ENCODE results near the gene ANO7. TPM values are rescaled to one million over a fixed set of nuclear protein-coding genes. Genes with fewer than 3 reads are reported as not detected.

The ANO7 gene
- total RNA-seq, 1 experiment from 2014 or later: 5.2 TPM

- Histone ChIP-seq H3K23ac (ENCODE audit: insufficient read length, low read depth, low read length) (no peak overlapping the region), H4K20me1 (ENCODE audit: control insufficient read depth, insufficient read depth, insufficient read length) (no peaks in the 10 kb centered on the region)
- WGBS (ENCODE audit: extremely low coverage, insufficient read length, low lambda C conversion rate): no CpG with 5 or more reads among the region's 9 CpGs
These were observed 14.2 kb downstream of the ANO7 start for GRCh38 chr2:241202681-241203080.

More at GRCh38 chr2:241202681-241203080, 14.2 kb downstream of the ANO7 start:
- H3K4me1 ChIP-seq (ENCODE audit: insufficient read depth, low read length): no peaks in the 10 kb centered on the region
- no peak for DNase-seq
- H3K27ac ChIP-seq (ENCODE audit: insufficient read length, low read depth, low read length): no peak overlapping the region
- H3K9ac ChIP-seq (ENCODE audit: extremely low read depth, insufficient read length, low read length): no peak overlapping the region
- H3K27me3 ChIP-seq (ENCODE audit: insufficient read depth, low read length): no peaks in the 10 kb centered on the region
- no peak overlapping the region for H3K4me2 ChIP-seq (ENCODE audit: insufficient read depth, insufficient read length, low read length)
- H2BK5ac ChIP-seq (ENCODE audit: insufficient read length, low read length): no peak overlapping the region
- no peak overlapping the region for H3K4me3 Mint-ChIP-seq
- H3K9me3 ChIP-seq (ENCODE audit: control insufficient read depth, low read depth, low read length): no peaks in the 10 kb centered on the region
- no peak overlapping the region for H2AK5ac ChIP-seq (ENCODE audit: insufficient read length, low read length)
- H3K23me2 ChIP-seq (ENCODE audit: insufficient read length, low read depth, low read length, poor library complexity, severe bottlenecking): no peaks in the 10 kb centered on the region
- H2BK15ac ChIP-seq (ENCODE audit: low read depth, low read length): no peak overlapping the region
- H3K56ac ChIP-seq (ENCODE audit: insufficient read length, low read depth, low read length): no peak overlapping the region
- H3K4ac ChIP-seq (ENCODE audit: low read depth, low read length): no peak overlapping the region
- no peaks in the 10 kb centered on the region for H3K79me2 ChIP-seq (ENCODE audit: insufficient read depth, low read length)
- H2BK20ac ChIP-seq (ENCODE audit: low read depth, low read length, poor library complexity, severe bottlenecking): no peak overlapping the region
- H2BK12ac ChIP-seq (ENCODE audit: insufficient read length, low read depth, low read length): no peak overlapping the region
- no peak overlapping the region for H3K18ac ChIP-seq (ENCODE audit: insufficient read length, low read depth, low read length)
- H3K14ac ChIP-seq (ENCODE audit: insufficient read depth, low read length): no peak overlapping the region
- H3K27ac Mint-ChIP-seq: no peak overlapping the region
- H3K36me3 Mint-ChIP-seq (ENCODE audit: insufficient read depth in 1 of 3, low read depth in 3 of 3): no peaks in the 10 kb centered on the region; a peak in 1 of 7 replicates
- no peak overlapping the region for H4K91ac ChIP-seq (ENCODE audit: insufficient read length, low read depth, low read length)
- H3K4me1 Mint-ChIP-seq: peaks cover 0 to 4% of the 10 kb centered on the region in 2 experiments; a peak in 1 of 4 replicates
- TF ChIP-seq CTCF (conservative IDR thresholded peaks at IDR 0.05): no peak
- H3K9me3 Mint-ChIP-seq: no peaks in the 10 kb centered on the region
- H2AFZ ChIP-seq (ENCODE audit: low read length): no peak overlapping the region
- H4K8ac ChIP-seq (replicated peaks; ENCODE audit: insufficient read length, low read depth, low read length): no peak overlapping the region
- no peaks in the 10 kb centered on the region for H3K79me1 ChIP-seq (ENCODE audit: insufficient read depth, low read depth, low read length, poor library complexity, severe bottlenecking)
- H4K5ac ChIP-seq (ENCODE audit: insufficient read length, low read depth, low read length): no peak overlapping the region
- no peaks in the 10 kb centered on the region; the same call in none of the 2 replicates for H3K27me3 Mint-ChIP-seq (ENCODE audit: low read depth)
- no peak overlapping the region for H2BK120ac ChIP-seq (ENCODE audit: low read depth, low read length, poor library complexity, severe bottlenecking)
- H3T11ph ChIP-seq (ENCODE audit: low read length): no peak overlapping the region
